KBM-7 (cell line): ENCODE results near the gene TMEM88.
A peak's percentile ranks its signal among the peaks of the same experiment; 100 is the strongest.

ENCODE experiments used
- DNase-seq: peaks from one replicate; pipeline ENCODE4 v3.0.0-alpha.2; 2015
- in situ Hi-C: fragments of 300-500 bp; cut with MboI; formaldehyde crosslinking; loops from 2 replicates; pipeline ENCODE4 v1.14.3; 2020; ENCODE audit warnings: low sequenced_read_pairs, low pct_unique_long_range_greater_than_20kb, mixed read lengths

The TMEM88 gene

DNA sequence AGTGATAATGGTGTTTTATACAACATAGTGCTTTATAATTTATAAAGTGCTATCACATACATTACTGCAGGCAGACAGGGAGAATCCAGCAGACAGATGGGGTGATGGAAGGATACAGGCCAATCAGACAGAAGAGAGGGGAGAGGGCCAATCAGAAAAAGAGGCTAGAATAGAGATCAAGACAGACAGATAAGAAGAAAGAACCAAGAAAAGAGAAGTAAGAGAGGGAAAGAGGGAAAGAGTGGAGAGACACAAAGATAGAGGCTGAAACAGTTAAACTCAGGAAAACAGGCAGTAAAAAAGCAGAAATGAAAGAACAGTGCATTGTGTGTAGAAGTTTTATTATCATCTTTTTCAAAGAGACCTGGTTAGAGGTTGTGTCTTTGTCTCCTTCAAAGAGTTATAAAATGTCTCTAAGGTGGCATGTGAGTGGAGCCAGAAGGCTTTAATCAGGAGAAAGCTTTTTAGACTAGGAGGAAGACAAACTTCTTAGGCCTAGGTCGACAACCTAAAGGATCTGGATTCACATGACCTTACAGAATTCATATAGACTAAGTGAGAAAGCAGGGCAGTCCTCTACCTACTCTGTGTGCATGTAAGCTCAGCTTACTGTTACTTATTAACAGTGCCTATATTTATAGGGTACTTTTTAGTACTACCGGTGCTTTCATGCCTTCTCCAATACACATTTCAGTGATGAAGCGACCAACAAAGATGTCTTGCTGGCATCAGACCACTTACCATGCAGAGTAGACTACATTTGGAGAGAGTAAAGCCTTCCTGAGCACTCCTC is 25.4 kb downstream of the TMEM88 start:
- in situ Hi-C loops: no loop called here
- DNase-seq: peak; percentile 59

DNA sequence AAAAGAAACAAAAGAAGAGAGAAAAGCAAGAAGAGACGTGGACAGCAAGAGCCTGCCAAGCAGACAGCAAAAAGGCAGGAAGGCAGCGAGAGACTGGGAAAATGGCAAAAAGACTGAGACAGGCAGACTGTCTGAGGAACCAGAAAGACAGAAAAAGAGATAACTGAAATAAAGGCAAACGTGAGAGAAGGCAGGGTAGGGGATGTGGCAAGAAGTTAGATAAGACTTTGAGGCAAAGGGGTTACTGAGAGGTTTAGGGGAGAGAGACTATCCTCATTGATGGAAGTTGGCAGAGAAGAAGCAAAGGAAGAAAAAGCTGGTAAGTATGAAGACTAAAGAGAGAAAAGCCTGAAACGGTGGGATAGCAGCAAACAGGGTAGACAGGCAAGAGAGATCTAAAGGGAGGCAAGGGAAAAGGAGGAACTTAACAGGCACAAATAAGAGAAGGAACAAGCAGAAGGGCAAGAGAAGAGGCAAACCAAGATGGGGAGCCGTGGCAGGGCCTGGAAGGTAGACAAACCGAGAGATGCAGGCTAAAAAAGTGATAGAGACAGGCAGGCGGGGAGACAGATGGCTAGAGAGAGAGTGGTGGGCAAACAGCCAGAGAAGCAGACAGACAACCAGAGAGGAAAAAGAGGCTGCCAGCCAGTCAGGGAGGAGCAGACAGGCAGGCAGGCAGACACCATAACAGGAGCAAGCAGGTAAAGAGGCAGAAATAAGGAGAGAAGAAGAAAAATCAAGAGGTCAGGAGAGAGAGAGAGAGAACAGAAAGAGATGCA is 26.6 kb downstream of the TMEM88 start:
- in situ Hi-C loops: no loop called here
- DNase-seq: no peak

DNA sequence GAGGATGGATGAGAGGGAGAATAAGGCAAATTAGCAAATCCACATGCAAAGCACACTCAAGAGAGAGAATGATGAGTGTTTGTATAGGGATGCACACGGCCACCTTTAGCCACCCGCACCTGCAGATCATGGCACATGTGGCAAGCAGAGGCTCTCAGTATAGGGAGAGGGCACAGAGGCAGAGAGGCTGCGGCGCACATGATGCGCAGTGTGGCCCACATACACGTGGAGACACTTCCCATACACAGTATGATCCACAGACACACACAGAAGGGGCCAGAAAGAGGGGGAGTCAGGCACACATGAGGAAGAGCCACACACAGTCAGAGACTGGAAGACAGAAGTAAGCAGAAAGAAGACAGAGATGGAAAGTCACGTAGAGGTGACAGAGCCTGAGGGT is 27.2 kb downstream of the TMEM88 start:
- no peak for DNase-seq
- in situ Hi-C loops: no loop called here

DNA sequence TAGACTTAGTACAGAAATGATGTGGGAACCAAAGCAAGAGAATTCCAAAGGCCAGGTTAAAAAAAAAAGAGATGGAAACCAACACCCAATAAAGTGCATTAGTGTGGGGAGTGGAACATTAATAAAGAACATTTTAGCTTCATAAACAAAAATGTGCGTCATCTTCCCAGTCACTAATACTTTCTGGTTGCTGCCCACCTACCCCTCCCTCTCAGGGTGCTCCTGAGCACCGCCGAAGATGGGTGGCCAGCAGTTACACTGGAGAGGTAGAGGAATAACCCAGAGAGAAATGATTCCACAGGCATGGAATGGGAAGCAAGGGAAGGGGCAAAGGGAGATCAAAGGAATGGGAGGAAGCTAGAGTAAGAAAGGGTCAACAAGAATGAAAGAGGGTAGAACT is 27.8 kb downstream of the TMEM88 start:
- in situ Hi-C loops: no loop called here
- DNase-seq: no peak

DNA sequence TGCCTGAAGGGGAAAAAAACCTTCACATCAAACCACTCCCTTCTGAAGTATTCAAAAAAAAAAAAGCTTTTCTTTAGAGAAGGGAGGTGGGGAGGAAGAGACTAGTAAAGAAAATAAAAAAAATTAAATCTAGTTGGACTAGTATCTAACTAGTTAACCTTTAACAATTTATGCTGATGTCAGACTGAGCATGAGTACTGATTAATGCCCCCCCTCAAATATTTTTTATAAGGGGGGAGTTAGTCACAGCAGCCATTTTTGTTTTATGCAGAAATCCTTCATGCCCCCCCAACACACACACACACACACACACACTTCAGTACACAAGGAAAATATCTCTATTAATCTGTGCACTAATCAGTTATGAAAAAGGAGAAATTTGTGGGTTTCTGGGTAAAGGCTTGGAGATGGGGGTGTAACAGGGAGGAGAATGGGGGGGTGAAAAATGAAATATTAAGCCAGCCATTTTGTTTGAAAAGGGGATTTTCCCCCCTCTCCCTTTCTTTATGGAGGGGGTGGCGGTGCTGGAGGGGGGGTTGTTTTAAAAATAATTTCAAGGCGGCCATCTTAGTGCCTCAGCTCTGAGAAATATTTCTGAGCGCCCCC is 29.0 kb downstream of the TMEM88 start:
- DNase-seq: peak; percentile 31
- in situ Hi-C loops: no loop called here

DNA sequence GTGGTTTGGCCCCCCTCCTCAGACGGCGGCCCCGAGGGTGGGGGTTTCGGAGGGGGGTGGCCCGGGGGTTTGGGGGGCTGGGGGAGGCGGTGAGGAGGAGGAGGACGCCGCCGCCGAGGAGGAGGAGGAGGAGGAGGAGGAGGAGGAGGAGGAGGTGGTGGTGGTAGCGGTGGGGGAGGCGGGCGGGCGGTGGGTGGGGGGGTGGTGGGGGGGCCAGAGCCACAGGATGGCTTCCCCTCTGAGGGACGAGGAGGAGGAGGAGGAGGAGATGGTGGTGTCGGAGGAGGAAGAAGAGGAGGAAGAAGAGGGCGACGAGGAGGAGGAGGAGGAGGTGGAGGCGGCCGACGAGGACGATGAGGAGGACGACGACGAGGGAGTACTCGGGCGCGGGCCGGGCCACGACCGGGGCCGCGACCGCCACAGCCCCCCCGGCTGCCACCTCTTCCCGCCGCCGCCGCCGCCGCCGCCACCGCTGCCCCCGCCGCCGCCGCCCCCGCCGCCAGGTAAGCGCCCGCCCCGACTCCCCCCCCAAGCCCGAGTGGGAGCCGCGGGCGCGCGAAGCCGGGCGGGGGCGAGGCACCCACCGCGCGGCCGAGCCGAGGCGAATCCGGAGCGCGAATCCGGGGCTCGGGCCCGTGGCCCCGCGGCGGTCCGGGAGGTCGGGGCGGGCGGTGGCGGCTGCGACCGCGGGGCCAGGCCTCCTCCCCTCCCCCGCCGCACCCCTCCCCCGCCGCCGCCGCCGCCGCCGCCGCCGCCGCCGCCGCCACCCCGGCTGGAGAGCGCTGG is 29.9 kb downstream of the TMEM88 start:
- DNase-seq: peak; percentile 19

DNA sequence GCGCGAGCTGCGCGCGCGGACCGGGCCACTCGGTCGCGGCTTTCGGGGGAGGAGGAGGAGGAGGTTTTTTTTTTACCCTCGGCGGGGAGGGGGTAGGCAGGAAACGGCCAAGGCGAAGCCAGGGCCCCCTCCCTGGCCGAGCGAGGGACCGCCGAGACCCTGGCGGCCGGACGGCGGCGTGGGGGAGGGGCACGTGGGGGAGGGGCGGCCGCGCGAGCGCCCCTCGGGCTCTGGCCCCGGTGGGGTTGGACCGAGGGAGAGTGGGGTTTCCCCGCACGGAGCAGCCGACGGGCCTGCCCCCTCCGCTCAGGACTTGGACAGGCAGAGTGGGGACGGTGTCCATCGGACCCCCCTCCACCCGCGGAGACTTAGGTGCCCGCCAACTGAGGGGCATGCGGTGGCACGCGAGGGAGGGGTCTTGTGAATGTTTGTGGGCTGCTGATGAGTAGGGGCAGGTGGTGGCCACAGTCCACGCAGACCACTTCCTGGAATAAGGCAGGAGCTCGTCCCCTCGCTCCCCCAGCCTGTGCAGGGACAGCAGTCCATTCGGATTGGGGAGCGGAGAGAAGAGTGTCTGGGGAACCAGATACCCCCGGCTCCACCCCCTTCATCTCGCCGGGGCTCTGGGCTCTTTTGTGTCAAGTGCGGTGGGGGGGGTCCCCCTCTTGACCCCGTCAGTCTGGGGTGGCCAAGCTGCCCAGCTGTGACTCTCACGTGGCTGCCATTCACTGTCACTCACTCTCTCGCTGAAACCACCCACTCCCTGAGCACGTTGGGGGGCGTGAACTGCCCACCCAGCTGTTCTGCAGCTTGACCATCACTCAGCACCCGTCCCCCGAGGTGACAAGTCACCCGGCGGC is 30.7 kb downstream of the TMEM88 start:
- DNase-seq: peak; percentile 61
- in situ Hi-C loops: no loop called here

More for the DNA sequence above, 29.9 kb downstream of the TMEM88 start:
- in situ Hi-C loops: no loop called here

DNA sequence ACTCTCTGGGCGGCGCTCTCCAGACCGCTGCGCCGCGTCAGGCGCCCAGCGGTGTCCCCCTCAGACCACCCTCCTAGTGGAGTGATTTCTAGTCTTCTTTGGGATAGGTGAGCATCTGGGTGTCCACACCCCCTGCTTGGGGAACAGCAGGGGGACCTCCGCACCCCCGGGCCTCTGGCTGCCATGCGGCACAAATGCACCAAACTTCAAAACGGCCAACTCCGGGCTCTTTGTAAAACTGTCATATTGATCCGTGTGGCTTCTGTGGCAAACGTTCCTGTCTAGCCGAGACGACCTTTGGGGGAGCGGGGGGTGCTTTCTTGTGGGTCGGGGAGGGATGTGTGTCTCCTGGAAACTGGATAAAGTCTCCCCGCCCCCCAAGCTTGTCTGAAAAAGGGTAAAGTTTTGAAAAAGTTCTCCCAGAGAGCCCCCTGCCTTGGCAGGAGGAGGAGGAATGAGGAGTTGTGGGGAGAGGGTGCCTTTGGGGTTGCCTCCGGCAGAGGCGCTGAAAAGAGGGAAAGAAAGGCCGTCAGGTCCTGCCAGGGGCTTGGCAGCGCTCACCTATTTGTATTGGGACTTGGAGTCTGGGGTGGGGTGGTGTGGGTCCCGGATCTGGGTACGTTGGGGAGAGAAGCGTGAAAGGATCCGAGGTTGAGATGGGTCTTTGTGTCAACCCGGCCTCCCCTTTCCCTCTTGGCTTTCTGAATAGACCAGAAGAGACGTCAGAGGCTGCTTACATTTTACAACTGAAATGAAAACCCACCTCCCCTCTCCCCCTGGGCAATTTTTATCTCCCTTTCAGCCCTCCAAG is 31.6 kb downstream of the TMEM88 start:
- in situ Hi-C loops: no loop called here

DNA sequence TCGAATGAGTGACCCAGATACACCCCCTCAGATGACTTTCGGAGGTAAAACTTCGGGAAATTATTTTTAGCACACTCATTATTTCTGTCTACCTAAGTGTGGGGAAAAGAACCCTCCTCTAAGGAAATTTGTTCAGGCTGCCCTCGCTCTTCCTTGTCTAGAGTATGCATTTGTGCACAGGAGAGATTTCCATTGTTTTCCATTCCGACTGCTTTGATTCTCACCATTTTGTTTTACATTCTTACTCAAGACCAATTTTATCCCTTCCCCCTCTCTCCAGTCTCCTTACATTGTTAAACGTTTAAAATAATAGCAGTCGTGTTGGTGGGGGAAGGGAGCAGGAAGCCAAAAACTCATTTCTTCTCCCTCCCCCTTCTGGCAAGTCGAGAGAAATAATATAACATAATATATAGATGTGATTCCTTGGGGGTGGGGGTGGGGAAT is 32.2 kb downstream of the TMEM88 start:
- in situ Hi-C loops: no loop called here
- DNase-seq: no peak

More for the DNA sequence above, 31.6 kb downstream of the TMEM88 start:
- DNase-seq: peak; percentile 58

DNA sequence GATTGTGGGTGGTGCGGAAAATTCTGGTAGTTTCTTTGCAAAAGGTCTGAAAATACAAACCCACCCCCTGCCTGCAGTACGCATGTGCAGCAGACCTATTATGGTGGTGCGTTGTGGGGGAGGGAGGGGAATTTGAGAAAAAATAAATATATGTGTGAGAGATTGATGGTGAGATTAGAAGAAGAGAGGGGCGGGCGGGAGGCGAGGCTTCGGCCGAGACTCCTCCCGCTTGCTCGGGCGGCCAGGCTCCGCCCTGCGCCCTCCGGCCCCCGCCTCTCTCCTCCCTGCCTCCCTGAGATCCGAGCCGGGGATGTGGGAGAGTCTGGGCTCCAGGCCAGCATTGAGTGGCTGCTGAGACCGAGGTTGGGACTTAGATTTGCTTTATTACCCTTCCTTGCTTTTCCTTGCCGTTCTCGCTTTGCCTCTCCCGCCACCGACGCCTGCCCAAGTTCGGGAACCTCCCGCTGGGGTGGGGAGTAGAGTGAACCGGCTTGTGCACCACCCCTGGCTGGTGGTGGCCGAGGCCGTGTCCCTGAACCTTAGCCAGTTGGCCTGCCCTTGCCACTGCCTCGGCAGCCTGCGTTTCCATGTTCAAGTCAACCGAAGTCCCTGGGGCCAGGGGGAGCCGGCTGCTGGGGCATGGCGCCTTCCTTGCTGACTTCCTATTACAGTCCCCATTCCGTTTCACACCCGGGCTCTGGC is 32.8 kb downstream of the TMEM88 start:
- peak; percentile 99 for DNase-seq
- in situ Hi-C loops: no loop called here

DNA sequence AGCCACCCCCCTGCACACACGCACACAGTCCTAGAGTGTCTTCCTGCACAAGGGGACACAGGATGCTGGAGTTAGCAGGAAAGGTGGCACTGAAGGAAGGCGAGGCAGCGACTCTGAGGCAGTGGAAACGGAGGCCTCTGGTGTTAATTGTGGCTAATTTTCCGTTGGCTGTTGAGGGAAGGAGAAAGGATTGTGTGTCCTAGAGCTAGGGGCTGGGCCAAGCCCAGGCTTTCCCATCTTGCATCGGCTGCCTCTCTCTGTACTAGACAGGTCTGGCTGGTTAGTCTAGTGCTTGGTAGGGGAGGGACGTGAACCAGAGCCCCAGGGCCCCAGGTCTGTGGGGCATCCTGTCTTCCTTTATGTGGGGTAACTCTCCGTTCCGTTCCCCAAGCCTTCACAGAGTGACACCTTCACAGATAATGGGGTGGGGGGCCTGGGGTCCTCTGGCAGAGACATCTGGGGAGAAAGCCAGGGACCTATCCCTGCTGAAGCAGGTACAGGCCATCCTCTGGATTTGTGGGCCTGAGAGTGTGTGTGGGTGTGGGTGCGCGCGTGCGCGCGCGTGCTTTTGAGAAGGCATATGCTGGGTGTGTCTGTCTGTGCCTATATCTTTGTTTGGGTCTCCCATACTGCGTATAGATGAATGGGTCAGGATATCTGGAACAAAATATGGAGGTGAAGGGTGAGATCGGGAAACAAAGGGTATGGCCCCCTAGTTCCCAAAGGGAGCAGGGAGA is 33.5 kb downstream of the TMEM88 start, which contains the start of gene CHD3:
CHD3 (plus strand) TSS at position 606 of the 737 bp plus-strand sequence. CDS start 212 bp downstream, outside the sequence.
- in situ Hi-C loops: no loop called here
- no peak for DNase-seq

DNA sequence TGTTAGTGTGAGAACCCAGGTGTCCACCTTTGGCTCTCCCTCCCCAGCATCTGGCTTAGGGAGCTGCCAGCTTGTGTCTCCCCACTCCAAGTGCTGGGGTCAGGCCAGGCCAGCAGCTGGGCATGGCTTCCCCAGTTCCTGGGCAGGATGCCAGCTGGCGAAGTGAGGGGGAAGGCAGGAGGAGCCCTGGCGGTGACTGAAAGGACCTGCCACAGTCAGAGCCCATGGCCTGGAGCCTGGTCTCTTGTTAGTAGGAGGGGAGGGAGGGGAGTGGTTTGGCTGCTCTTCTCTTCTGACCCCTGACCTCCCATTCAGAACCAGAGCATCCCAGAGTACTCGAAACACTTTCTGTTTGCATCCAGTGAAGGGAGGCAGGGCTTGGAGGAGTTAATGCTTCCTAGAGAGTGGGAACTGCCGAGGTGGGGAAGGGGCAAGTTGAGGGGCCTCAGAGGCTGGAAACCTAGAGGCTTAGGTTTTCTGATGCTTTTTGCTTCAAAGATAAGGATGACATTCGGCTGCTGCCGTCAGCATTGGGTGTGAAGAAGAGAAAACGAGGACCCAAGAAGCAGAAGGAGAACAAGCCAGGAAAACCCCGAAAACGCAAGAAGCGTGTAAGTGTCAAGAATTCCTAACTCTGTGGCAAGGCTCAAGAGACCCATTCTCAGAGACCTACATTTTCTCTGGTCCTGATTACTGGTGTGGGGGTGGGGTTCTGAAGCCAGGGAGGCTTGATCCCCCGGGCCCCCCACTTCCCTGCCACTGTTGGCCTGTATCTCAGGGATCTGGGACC is 34.5 kb downstream of the TMEM88 start:
- peak; percentile 78 for DNase-seq
- in situ Hi-C loops: no loop called here

DNA sequence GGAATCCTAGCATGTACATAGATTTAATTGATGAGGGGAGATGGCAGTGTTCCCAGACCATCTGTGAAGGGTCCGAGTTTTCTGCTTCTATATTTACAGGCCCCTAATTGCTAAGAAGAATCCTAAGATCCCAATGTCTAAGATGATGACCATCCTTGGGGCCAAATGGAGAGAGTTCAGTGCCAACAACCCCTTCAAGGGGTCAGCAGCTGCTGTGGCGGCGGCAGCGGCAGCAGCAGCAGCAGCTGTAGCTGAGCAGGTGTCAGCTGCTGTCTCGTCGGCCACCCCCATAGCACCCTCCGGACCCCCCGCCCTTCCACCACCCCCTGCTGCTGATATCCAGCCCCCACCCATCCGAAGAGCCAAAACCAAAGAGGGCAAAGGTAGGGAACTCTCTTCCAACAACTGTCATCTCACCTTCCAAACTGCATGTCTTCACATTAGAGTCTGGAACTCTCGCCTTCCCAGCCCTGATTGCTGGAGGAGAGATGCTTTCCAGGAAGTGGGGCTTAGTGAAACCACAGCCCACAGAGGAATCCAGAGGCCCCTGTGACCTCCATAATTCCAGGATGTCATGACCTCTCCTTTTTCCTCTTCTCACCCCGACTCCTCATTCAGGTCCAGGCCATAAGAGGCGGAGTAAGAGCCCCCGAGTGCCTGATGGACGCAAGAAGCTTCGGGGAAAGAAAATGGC is 38.5 kb downstream of the TMEM88 start:
- DNase-seq: no peak
- in situ Hi-C loops: no loop called here

DNA sequence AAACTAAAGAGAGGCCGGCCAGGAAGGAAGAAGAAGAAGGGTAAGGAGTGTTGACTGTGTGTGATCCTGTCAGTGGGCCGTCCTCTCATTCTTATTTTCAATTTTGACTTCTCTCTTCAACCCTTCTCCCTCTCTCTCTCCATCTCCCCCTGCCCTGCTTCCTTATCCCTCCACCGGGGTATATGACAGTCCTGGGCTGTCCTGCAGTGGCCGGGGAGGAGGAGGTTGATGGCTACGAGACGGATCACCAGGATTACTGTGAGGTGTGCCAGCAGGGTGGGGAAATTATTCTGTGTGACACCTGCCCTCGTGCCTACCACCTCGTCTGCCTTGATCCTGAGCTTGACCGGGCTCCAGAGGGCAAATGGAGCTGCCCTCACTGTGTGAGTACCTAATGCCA is 39.4 kb downstream of the TMEM88 start:
- in situ Hi-C loops: no loop called here
- DNase-seq: no peak

DNA sequence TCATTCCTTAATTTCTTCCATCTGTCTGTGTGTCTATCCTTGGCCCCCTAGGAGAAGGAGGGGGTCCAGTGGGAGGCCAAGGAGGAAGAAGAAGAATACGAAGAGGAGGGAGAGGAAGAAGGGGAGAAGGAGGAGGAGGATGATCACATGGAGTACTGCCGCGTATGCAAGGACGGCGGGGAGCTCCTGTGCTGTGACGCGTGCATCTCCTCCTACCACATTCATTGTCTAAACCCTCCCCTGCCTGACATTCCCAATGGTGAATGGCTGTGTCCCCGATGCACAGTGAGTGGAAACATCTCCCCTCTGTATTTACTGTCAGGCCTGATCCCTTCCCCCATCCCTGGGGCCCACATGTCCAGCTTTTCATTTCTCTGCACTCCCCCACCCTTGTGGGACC is 40.0 kb downstream of the TMEM88 start:
- no peak for DNase-seq
- in situ Hi-C loops: no loop called here
